COLO829 (cell line): Measurements from ENCODE around the gene PLP1.
A peak's percentile ranks its signal among the peaks of the same experiment; 100 is the strongest.
"Not testable (repeated sequence)": the region's sequence is repeated elsewhere in the genome, so short reads cannot be mapped to it uniquely, and the experiment has no call there.

Experiments used
- DNase-seq: peaks from one replicate; pipeline ENCODE4 v3.0.0; 2012; ENCODE audit warnings: low spot score

PLP1 gene

GRCh38 chrX:103781062-103781402 is 4.4 kb downstream of the PLP1 start:
- DNase-seq = no peak

- no peak for DNase-seq
Observed at GRCh38 chrX:103781706-103782105, 5.1 kb downstream of the PLP1 start.

- DNase-seq = peak; percentile 69
Observed at GRCh38 chrX:103782640-103783039, 6.0 kb downstream of the PLP1 start.

- DNase-seq = no peak
Observed at GRCh38 chrX:103783196-103783595, 6.6 kb downstream of the PLP1 start.

GRCh38 chrX:103783971-103784370 is 7.3 kb downstream of the PLP1 start:
- DNase-seq = no peak

GRCh38 chrX:103789004-103789403 is 12.4 kb downstream of the PLP1 start:
- no peak for DNase-seq

GRCh38 chrX:103791228-103791627 is 14.6 kb downstream of the PLP1 start:
- DNase-seq = no peak

- DNase-seq = no peak
Observed at GRCh38 chrX:103791826-103792485, 15.3 kb downstream of the PLP1 start.

GRCh38 chrX:103792916-103793544 is 16.4 kb downstream of the PLP1 start:
- no peak for DNase-seq

GRCh38 chrX:103793545-103793940 is 16.9 kb downstream of the PLP1 start:
- peak; percentile 54 for DNase-seq

- peak; percentile 40 for DNase-seq
Observed at GRCh38 chrX:103794119-103794518, 17.5 kb downstream of the PLP1 start.

- no peak for DNase-seq
Observed at GRCh38 chrX:103797691-103798090, 21.1 kb downstream of the PLP1 start.

- DNase-seq = no peak
Observed at GRCh38 chrX:103800318-103800717, 23.7 kb downstream of the PLP1 start.

- DNase-seq = no peak
Observed at GRCh38 chrX:103805860-103806259, 29.2 kb downstream of the PLP1 start.

GRCh38 chrX:103806862-103807474 is 30.3 kb downstream of the PLP1 start:
- no peak for DNase-seq

- no peak for DNase-seq
Observed at GRCh38 chrX:103811858-103812257, 35.2 kb downstream of the PLP1 start.

- not testable (repeated sequence) for DNase-seq
Observed at GRCh38 chrX:103817101-103817500, 40.5 kb downstream of the PLP1 start.

- peak; percentile 19 for DNase-seq
Observed at GRCh38 chrX:103817502-103817901, 40.9 kb downstream of the PLP1 start.

GRCh38 chrX:103818842-103819619 is 42.4 kb downstream of the PLP1 start:
- no peak for DNase-seq

- DNase-seq = not testable (repeated sequence)
Observed at GRCh38 chrX:103820802-103821201, 44.2 kb downstream of the PLP1 start.

GRCh38 chrX:103823591-103823990 is 47.0 kb downstream of the PLP1 start:
- no peak for DNase-seq

- no peak for DNase-seq
Observed at GRCh38 chrX:103825881-103826280, 49.2 kb downstream of the PLP1 start.

- no peak for DNase-seq
Observed at GRCh38 chrX:103828529-103828928, 51.9 kb downstream of the PLP1 start.
